Measurements from ENCODE around the gene LBR.

GRCh38 chr1:225474986-225475820 lies 47.4 kb upstream of the LBR start:
- TF ChIP-seq CTCF (IDR thresholded peaks at IDR 0.05): peak; percentile 100
- no peak for TF ChIP-seq POLR2AphosphoS5 (IDR thresholded peaks at IDR 0.05; ENCODE audit: insufficient read depth in 1 of 2, low read depth in 1 of 2)
- TF ChIP-seq POLR2A (IDR thresholded peaks at IDR 0.05): peak in 1 of 2 donors; percentile 12
